Liver (tissue), 9 donors: ENCODE results near the gene PSAT1. TPM values are rescaled to one million over a fixed set of nuclear protein-coding genes. Genes with fewer than 3 reads are reported as not detected.
A peak's percentile ranks its signal among the peaks of the same experiment; 100 is the strongest.

Experiments used
- DNase-seq: peaks from one replicate; pipeline ENCODE4 v3.0.0-alpha.2; 2017; ENCODE audit warnings: low spot score
- H3K27ac ChIP-seq, 2 donors: one replicate each; pipeline ENCODE4 v1.7.0; 2013; ENCODE audit warnings: inconsistent platforms in 2 of 2, low read length in 2 of 2, control low read depth in 1 of 2, low read depth in 1 of 2, mild to moderate bottlenecking in 1 of 2
- H3K27me3 ChIP-seq, 4 donors: one replicate each; pipeline versions ENCODE4 v1.6.1 to v1.7.0; 2013; ENCODE audit warnings: low read length in 3 of 4, inconsistent platforms in 1 of 4, mild to moderate bottlenecking in 1 of 4, moderate library complexity in 1 of 4; ENCODE audit not compliant: control insufficient read depth in 4 of 4, insufficient read depth in 4 of 4
- H3K36me3 ChIP-seq, 4 donors: one replicate each; pipeline versions ENCODE4 v1.6.1 to v1.7.0; 2013; ENCODE audit warnings: low read length in 3 of 4, mild to moderate bottlenecking in 3 of 4, low read depth in 1 of 4, moderate library complexity in 1 of 4; ENCODE audit not compliant: control insufficient read depth in 4 of 4, insufficient read depth in 3 of 4
- H3K4me1 ChIP-seq, 4 donors: one replicate each; pipeline versions ENCODE4 v1.6.1 to v1.7.0; 2013; ENCODE audit warnings: low read length in 3 of 4, mild to moderate bottlenecking in 3 of 4, moderate library complexity in 1 of 4; ENCODE audit not compliant: control insufficient read depth in 4 of 4, insufficient read depth in 4 of 4
- H3K4me3 ChIP-seq, 3 donors: one replicate each; pipeline versions ENCODE4 v1.6.1 to v1.7.0; 2013; ENCODE audit warnings: low read length in 3 of 3, control low read depth in 1 of 3, low read depth in 1 of 3, mild to moderate bottlenecking in 1 of 3
- H3K9ac ChIP-seq, 2 donors: one replicate each; pipeline ENCODE4 v1.7.0; 2013; ENCODE audit warnings: low read length in 2 of 2, mild to moderate bottlenecking in 2 of 2, moderate library complexity in 2 of 2, control low read depth in 1 of 2, low read depth in 1 of 2
- H3K9me3 ChIP-seq, 4 donors: one replicate each; pipeline versions ENCODE4 v1.6.1 to v1.7.0; 2013; ENCODE audit warnings: low read length in 3 of 4; ENCODE audit not compliant: control insufficient read depth in 4 of 4
- FOXA1 ChIP-seq: IDR thresholded peaks from 2 replicates; pipeline ENCODE4 v1.6.1; 2016; ENCODE audit warnings: antibody characterized with exemption
- GABPA ChIP-seq, 2 donors: IDR thresholded peaks in 1 of 2; conservative IDR thresholded peaks in 1 of 2; 2 replicates each; pipeline ENCODE4 v1.6.1; 2016; ENCODE audit warnings: antibody characterized with exemption in 2 of 2, mild to moderate bottlenecking in 1 of 2, moderate library complexity in 1 of 2
- HNF4A ChIP-seq, 2 donors: conservative IDR thresholded peaks; 2 replicates each; pipeline ENCODE4 v1.6.1; 2016; ENCODE audit warnings: antibody characterized with exemption in 2 of 2, mild to moderate bottlenecking in 2 of 2
- HNF4G ChIP-seq: IDR thresholded peaks from 2 replicates; pipeline ENCODE4 v1.6.1; 2016; ENCODE audit warnings: antibody characterized with exemption
- JUND ChIP-seq, 2 donors: IDR thresholded peaks; 2 replicates each; pipeline ENCODE4 v1.6.1; 2016; ENCODE audit warnings: antibody characterized with exemption in 2 of 2
- RAD21 ChIP-seq, 2 donors: IDR thresholded peaks; 2 replicates each; pipeline ENCODE4 v1.6.1; 2016; ENCODE audit warnings: antibody characterized with exemption in 2 of 2, mild to moderate bottlenecking in 2 of 2
- SP1 ChIP-seq: IDR thresholded peaks from 2 replicates; pipeline ENCODE4 v1.6.1; 2018; ENCODE audit warnings: antibody characterized with exemption, mild to moderate bottlenecking
- WGBS: extraction: QIAGEN DNeasy Blood & Tissue Kit; methylation state at CpG from one replicate; pipeline ENCODE4 v1.1.7; 2013; 5-methylcytosine and 5-hydroxymethylcytosine counted together
- polyA plus RNA-seq, 2 donors: library from polyadenylated mRNA; stranded (reverse) in 1 of 2; unstranded in 1 of 2; fragments of 200-250 nt in 1 of 2; fragments of >200 nt in 1 of 2; fragmentation: Nextera tagmentation in 1 of 2; extraction: Ambion mirVana in 1 of 2; gene quantifications; one replicate each; pipeline versions ENCODE4 v1.2.1 to v1.2.3, GENCODE V29; 2013 to 2015
- total RNA-seq, 2 donors: library from RNA; depleted of rRNA; stranded (reverse); fragments of >200 nt; gene quantifications; one replicate each; pipeline ENCODE4 v1.2.3, GENCODE V29; 2014
- TF ChIP-seq, protein P1 (sequence below): fragments of 150-350 bp; IDR thresholded peaks from 2 replicates; pipeline ENCODE4 v1.5.1; 2017; ENCODE audit warnings: improper control_type of control experiment, low read depth, low read length; ENCODE audit not compliant: missing input control
- TF ChIP-seq, protein P2 (sequence below): IDR thresholded peaks from 2 replicates; pipeline ENCODE4 v1.6.1; 2016; ENCODE audit warnings: antibody characterized with exemption, mild to moderate bottlenecking
- donor health status: healthy.
- donor health status: healthy.
- donor health status: healthy.
- donor health status: healthy.
- donor health status: healthy.

PSAT1 gene
- total and polyA plus RNA-seq, 4 donors = 28.0 to 156 (median 66.8) TPM

DNA sequence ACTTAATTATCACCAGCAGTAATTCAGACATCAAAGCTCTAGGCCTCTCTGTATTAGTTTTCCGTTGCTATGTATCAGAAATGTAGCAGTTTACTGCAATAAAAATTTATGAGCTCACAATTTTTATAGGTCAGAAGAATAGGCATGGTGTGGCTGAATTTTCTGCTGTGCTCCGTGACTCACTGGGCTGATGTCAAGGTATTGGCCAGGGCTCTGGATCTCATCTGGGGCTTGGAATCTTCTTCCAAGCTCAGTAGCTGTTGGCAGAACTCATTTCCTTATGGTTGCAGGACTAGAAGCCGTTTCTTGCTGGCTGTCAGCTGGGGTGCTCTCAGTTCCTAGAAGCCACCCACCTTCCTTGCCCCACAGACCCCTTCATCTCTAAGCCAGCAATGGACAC is 66.3 kb downstream of the PSAT1 start:
- Histone ChIP-seq H3K4me1 (peaks cover 0 to 12% (median 3%) of the 10 kb centered on the region in 4 donors), H3K27ac (no peak overlapping the region), H3K36me3 (no peaks in the 10 kb centered on the region), H3K27me3 (no peaks in the 10 kb centered on the region), H3K9me3 (no peaks in the 10 kb centered on the region), H3K4me3 (no peak overlapping the region), H3K9ac (no peak overlapping the region)
- DNase-seq = no peak
- 81% methylated on average over 3 of the region's 3 CpGs for WGBS
- TF ChIP-seq, protein P1, sequence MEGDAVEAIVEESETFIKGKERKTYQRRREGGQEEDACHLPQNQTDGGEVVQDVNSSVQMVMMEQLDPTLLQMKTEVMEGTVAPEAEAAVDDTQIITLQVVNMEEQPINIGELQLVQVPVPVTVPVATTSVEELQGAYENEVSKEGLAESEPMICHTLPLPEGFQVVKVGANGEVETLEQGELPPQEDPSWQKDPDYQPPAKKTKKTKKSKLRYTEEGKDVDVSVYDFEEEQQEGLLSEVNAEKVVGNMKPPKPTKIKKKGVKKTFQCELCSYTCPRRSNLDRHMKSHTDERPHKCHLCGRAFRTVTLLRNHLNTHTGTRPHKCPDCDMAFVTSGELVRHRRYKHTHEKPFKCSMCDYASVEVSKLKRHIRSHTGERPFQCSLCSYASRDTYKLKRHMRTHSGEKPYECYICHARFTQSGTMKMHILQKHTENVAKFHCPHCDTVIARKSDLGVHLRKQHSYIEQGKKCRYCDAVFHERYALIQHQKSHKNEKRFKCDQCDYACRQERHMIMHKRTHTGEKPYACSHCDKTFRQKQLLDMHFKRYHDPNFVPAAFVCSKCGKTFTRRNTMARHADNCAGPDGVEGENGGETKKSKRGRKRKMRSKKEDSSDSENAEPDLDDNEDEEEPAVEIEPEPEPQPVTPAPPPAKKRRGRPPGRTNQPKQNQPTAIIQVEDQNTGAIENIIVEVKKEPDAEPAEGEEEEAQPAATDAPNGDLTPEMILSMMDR = no peak
- TF ChIP-seq SP1 = no peak
- no peak for TF ChIP-seq HNF4A (conservative IDR thresholded peaks at IDR 0.05)
- no peak for TF ChIP-seq GABPA (IDR thresholded peaks at IDR 0.05 in 1 of 2, conservative IDR thresholded peaks at IDR 0.05 in 1 of 2)

DNA sequence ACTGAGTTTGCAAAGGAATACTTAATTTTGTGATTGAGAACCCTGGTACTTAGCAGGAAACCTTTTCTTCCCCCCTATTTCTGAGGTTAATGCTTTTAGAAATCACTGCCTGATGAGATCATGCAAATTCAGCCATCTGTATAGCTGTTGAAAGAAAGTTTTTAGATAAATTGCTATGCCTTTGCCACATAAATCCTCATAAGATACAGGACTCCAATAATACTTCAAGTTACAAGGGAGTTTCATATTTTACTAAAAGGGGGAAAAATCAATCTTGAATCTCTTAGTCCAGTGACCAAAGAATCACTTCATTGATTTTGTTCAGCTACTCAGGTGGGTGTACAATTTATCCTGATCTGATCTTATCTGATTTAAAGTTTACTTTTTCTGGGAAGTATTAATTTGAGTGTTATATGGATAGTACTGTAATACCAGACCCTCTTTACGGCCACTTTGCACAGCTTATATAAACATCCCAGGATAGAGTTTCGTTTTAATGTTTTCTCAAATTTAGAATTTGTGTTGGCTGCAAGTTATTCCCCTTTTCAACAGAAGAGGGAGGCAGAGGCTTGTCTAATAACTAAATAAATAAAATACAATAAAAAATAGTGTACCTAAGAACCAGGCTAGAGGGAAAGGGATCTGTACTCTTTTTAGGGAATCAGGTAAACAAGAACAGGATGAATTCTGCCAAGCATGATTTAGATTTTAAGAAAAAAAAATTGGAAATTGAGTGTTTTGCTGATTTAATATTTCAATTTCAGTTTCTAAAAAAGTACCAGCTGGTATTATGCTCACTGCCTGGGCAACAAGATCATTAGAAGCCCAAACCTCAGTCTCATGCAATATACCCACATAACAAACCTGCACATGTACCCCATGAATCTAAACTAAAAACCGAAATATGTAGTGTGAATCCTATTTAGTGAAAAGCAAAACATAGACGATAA is 69.1 kb downstream of the PSAT1 start:
- Histone ChIP-seq H3K4me3 (no peak overlapping the region), H3K36me3 (no peaks in the 10 kb centered on the region), H3K9ac (no peak overlapping the region), H3K4me1 (peaks cover 0 to 14% (median 0%) of the 10 kb centered on the region in 4 donors), H3K27ac (no peak overlapping the region), H3K9me3 (no peaks in the 10 kb centered on the region), H3K27me3 (no peaks in the 10 kb centered on the region)
- 50% methylated on average over 4 of the region's 4 CpGs for WGBS
- no peak for DNase-seq
- TF ChIP-seq HNF4G (no peak), JUND (IDR thresholded peaks at IDR 0.05) (no peak), RAD21 (IDR thresholded peaks at IDR 0.05) (peak; percentile 82), FOXA1 (no peak)
- TF ChIP-seq, protein P2, sequence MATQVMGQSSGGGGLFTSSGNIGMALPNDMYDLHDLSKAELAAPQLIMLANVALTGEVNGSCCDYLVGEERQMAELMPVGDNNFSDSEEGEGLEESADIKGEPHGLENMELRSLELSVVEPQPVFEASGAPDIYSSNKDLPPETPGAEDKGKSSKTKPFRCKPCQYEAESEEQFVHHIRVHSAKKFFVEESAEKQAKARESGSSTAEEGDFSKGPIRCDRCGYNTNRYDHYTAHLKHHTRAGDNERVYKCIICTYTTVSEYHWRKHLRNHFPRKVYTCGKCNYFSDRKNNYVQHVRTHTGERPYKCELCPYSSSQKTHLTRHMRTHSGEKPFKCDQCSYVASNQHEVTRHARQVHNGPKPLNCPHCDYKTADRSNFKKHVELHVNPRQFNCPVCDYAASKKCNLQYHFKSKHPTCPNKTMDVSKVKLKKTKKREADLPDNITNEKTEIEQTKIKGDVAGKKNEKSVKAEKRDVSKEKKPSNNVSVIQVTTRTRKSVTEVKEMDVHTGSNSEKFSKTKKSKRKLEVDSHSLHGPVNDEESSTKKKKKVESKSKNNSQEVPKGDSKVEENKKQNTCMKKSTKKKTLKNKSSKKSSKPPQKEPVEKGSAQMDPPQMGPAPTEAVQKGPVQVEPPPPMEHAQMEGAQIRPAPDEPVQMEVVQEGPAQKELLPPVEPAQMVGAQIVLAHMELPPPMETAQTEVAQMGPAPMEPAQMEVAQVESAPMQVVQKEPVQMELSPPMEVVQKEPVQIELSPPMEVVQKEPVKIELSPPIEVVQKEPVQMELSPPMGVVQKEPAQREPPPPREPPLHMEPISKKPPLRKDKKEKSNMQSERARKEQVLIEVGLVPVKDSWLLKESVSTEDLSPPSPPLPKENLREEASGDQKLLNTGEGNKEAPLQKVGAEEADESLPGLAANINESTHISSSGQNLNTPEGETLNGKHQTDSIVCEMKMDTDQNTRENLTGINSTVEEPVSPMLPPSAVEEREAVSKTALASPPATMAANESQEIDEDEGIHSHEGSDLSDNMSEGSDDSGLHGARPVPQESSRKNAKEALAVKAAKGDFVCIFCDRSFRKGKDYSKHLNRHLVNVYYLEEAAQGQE = no peak
- TF ChIP-seq, protein P1 = peak; percentile 76
